Measurements from ENCODE around the gene YES1. TPM values are rescaled to one million over a fixed set of nuclear protein-coding genes. Genes with fewer than 3 reads are reported as not detected.

YES1 gene
- total RNA-seq, 1 experiment from 2014 or later, result not detected

GRCh38 chr18:715626-716025 is 96.4 kb downstream of the YES1 start:
- Histone ChIP-seq H3K4me2 (ENCODE audit: low read depth, low read length, poor library complexity, severe bottlenecking) (no peak overlapping the region), H3K4me1 (ENCODE audit: low read length) (peaks cover 7% of the 10 kb centered on the region), H3K9ac (ENCODE audit: low read length) (no peak overlapping the region), H3K27me3 (ENCODE audit: low read length) (no peaks in the 10 kb centered on the region), H3K9me3 (ENCODE audit: low read length) (no peaks in the 10 kb centered on the region), H4K20me1 (ENCODE audit: insufficient read depth, low read depth, low read length) (no peaks in the 10 kb centered on the region), H3K36me3 (ENCODE audit: insufficient read depth, low read length) (peaks cover 2% of the 10 kb centered on the region; the same call in 1 of the 2 replicates), H3K4me3 (ENCODE audit: low read length) (no peak overlapping the region), H3K79me2 (ENCODE audit: low read length) (peaks cover 15% of the 10 kb centered on the region), H3K27ac (ENCODE audit: low read length) (no peak overlapping the region), H3K9me2 (replicated peaks; ENCODE audit: insufficient read depth, low read length) (no peaks in the 10 kb centered on the region), H2AFZ (ENCODE audit: low read length) (no peak overlapping the region)
- DNase-seq, result no peak

DNA sequence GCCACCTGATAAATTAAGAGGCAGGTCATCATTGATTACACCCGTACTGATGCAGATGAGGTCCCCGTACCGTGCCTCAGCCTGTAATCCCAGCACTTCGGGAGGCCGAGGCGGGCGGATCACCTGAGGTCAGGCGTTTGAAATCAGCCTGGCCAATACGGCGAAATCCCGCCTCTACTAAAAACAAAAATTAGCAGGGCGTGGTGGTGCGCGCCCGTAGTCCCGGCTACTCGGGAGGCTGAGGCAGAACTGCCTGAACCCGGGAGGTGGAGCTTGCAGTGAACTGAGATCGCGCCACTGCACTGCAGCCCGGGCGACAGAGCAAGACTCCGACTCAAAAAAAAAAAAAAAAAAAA is 98.9 kb downstream of the YES1 start:
- H3K36me3 ChIP-seq (ENCODE audit: insufficient read depth, low read length), result peaks cover 14% of the 10 kb centered on the region
- no peak for DNase-seq
- H3K79me2 ChIP-seq (ENCODE audit: low read length), result peaks cover 40% of the 10 kb centered on the region
- no peak overlapping the region for H3K27ac ChIP-seq (ENCODE audit: low read length)
- no peak overlapping the region for H3K9ac ChIP-seq (ENCODE audit: low read length)
- no peak overlapping the region for H3K4me2 ChIP-seq (ENCODE audit: low read depth, low read length, poor library complexity, severe bottlenecking)
- H2AFZ ChIP-seq (ENCODE audit: low read length), result no peak overlapping the region
- H3K9me3 ChIP-seq (ENCODE audit: low read length), result no peaks in the 10 kb centered on the region
- peaks cover 18% of the 10 kb centered on the region for H3K4me1 ChIP-seq (ENCODE audit: low read length)
- H3K27me3 ChIP-seq (ENCODE audit: low read length), result no peaks in the 10 kb centered on the region
- no peaks in the 10 kb centered on the region for H3K9me2 ChIP-seq (replicated peaks; ENCODE audit: insufficient read depth, low read length)
- H4K20me1 ChIP-seq (ENCODE audit: insufficient read depth, low read depth, low read length), result no peaks in the 10 kb centered on the region
- H3K4me3 ChIP-seq (ENCODE audit: low read length), result no peak overlapping the region

DNA sequence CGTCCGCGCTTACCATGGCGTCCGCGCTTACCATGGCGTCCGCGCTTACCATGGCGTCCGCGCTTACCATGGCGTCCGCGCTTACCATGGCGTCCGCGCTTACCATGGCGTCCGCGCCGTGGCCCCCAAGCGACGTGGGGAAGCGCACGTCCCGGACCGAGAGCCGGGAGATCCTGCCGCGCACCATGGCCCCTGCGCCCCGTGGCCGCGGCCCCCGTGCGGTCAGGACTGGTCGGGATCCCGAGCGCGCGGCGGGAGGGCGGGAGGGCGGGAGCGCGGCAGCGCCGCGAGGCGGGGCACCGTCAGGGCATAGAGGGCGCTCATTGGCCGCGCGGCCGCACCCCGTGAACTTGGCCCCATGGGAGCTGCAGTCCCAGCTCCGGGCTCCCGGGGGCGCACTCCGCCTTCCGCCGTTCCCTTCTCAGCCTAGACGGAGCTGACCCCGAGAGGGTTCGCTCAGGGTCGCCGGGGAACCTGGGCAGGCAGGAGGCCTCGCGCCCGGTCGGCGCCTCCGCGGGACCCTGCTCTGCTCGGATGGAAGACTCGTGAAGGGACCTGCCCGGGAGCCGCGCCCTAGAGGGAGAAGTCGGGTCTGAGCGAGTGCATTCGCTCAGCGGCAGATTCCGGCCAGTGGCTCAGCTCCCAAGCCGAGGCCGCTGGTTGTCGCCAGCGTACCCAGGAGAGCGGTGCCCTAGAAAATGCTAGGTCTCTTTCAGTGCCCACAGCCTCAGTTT is 99.5 kb downstream of the YES1 start, which contains the start of gene ENOSF1:
Gene ENOSF1, minus strand, starts transcription at position 230 of the 734 bp plus-strand sequence. Its CDS starts 43 bp downstream, at position 187.
- no peaks in the 10 kb centered on the region for H3K9me3 ChIP-seq (ENCODE audit: low read length)
- peaks cover 14% of the 10 kb centered on the region for H3K36me3 ChIP-seq (ENCODE audit: insufficient read depth, low read length)
- H2AFZ ChIP-seq (ENCODE audit: low read length), result peak within 1 kb of the TSS; percentile 96
- no peaks in the 10 kb centered on the region for H3K27me3 ChIP-seq (ENCODE audit: low read length)
- H3K4me3 ChIP-seq (ENCODE audit: low read length), result peak within 1 kb of the TSS; percentile 87
- peaks cover 42% of the 10 kb centered on the region for H3K79me2 ChIP-seq (ENCODE audit: low read length)
- no peaks in the 10 kb centered on the region for H3K9me2 ChIP-seq (replicated peaks; ENCODE audit: insufficient read depth, low read length)
- H3K4me1 ChIP-seq (ENCODE audit: low read length), result peaks cover 18% of the 10 kb centered on the region
- H3K9ac ChIP-seq (ENCODE audit: low read length), result peak within 1 kb of the TSS; percentile 87
- no peaks in the 10 kb centered on the region for H4K20me1 ChIP-seq (ENCODE audit: insufficient read depth, low read depth, low read length)
- peak within 1 kb of the TSS; percentile 55; the same call in 1 of the 2 replicates for H3K27ac ChIP-seq (ENCODE audit: low read length)
- peak within 1 kb of the TSS; percentile 97 for H3K4me2 ChIP-seq (ENCODE audit: low read depth, low read length, poor library complexity, severe bottlenecking)
- DNase-seq, result peak; percentile 94

DNA sequence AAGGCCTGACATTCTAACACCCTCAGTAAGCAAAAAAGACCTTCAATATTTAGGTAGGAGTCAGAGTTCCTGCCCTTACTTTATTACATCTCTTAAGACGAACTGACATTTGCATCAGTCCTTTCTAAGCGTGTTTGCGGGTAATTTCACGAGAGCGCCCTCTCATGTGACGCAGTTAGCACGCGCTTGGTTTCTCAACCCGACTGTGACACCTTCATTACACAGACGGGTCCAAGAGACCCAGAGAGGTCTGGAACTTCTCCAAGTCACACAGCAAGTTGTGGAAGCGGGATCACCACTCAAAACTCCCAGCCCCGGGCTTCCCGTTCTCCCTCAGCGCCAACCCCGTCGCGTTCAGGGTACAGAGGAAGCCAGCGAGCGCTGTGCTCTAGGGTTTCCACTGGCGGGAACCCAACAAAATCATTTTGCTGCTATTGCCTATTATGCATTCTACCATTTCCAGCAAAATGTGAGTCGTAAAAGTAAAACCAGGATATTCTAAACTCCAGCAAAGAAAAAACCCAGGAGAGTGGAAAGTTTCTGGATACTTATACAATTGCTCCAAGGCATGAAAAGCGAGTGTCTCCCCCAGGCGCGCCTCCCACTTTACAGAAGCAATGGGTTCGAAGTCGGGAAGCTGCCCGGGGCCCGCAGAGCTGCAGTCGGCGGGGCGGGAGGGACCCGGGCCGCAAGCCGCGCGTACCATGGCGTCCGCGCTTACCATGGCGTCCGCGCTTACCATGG is 100.2 kb downstream of the YES1 start:
- Histone ChIP-seq H3K9me3 (ENCODE audit: low read length) (no peaks in the 10 kb centered on the region), H4K20me1 (ENCODE audit: insufficient read depth, low read depth, low read length) (no peaks in the 10 kb centered on the region), H3K79me2 (ENCODE audit: low read length) (peaks cover 45% of the 10 kb centered on the region), H3K27ac (ENCODE audit: low read length) (peak overlapping the region; percentile 55; the same call in 1 of the 2 replicates), H3K9me2 (replicated peaks; ENCODE audit: insufficient read depth, low read length) (no peaks in the 10 kb centered on the region), H3K4me3 (ENCODE audit: low read length) (peak overlapping the region; percentile 87), H3K4me2 (ENCODE audit: low read depth, low read length, poor library complexity, severe bottlenecking) (peak overlapping the region; percentile 97), H3K36me3 (ENCODE audit: insufficient read depth, low read length) (peaks cover 14% of the 10 kb centered on the region), H3K4me1 (ENCODE audit: low read length) (peaks cover 18% of the 10 kb centered on the region), H3K27me3 (ENCODE audit: low read length) (no peaks in the 10 kb centered on the region), H3K9ac (ENCODE audit: low read length) (peak overlapping the region; percentile 87), H2AFZ (ENCODE audit: low read length) (peak overlapping the region; percentile 96)
- DNase-seq, result peak; percentile 93

DNA sequence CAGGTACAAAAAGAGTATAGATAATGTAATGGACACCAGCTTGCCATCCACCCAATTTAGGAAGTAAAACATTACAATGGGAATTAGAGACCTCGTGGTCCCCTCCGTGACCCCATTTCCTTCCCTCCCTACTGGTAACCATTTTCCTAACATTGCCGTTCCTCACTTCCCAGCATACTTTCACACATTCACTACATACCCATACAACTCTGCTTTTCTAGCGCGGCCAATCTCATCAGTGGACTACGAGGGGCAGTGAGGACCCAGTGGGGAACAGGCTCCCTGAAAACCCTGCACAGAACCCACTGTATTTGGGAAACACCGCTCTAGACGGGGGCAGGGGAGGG is 100.8 kb downstream of the YES1 start:
- Histone ChIP-seq H3K4me3 (ENCODE audit: low read length) (peak overlapping the region; percentile 87), H3K4me2 (ENCODE audit: low read depth, low read length, poor library complexity, severe bottlenecking) (peak overlapping the region; percentile 97), H3K36me3 (ENCODE audit: insufficient read depth, low read length) (peaks cover 14% of the 10 kb centered on the region), H3K27me3 (ENCODE audit: low read length) (no peaks in the 10 kb centered on the region), H3K27ac (ENCODE audit: low read length) (peak overlapping the region; percentile 53; the same call in 1 of the 2 replicates), H3K79me2 (ENCODE audit: low read length) (peaks cover 48% of the 10 kb centered on the region), H3K4me1 (ENCODE audit: low read length) (peaks cover 18% of the 10 kb centered on the region), H2AFZ (ENCODE audit: low read length) (peak overlapping the region; percentile 53; the same call in 1 of the 2 replicates), H3K9me3 (ENCODE audit: low read length) (no peaks in the 10 kb centered on the region), H3K9ac (ENCODE audit: low read length) (peak overlapping the region; percentile 87), H3K9me2 (replicated peaks; ENCODE audit: insufficient read depth, low read length) (no peaks in the 10 kb centered on the region), H4K20me1 (ENCODE audit: insufficient read depth, low read depth, low read length) (no peaks in the 10 kb centered on the region)
- DNase-seq, result peak; percentile 56

DNA sequence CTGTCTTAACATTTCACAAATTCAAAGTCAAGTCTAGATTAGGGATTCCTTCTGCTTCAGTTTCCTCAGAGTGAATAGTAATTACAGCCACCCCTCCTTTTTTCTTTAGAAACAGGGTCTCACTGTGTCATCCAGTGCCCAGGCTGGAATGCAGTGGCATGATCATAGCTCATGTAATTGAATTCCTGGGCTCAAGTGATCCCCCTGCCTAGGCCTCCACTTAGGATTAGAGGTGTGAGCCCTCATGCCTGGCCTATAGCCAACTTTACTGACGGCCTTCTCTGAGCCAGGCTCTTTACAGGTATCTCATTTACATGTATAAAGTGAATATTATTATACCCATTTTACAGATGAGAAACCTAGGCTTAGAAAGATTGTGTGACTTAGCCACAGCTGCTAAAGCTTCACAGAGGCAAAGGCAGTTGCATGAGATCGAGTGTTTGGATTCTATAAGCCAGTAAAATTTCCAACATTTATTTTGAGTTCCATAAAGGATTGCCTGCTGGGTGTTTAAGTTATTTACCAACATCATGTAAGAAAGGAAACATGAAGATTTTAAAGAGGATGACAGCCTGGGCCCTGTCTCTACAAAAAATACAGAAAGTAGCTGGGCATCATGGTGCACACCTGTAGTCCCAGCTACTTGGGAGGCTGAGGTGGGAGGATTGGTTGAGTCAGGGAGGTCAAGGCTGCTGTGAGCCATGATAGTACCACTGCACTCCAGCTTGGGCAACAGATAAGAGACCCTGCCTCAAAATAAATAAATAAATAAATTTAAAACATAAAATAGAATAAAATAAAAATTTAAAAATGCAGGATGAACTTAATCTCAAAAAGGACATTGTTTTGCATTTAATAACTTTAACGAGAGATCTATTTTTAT is 101.4 kb downstream of the YES1 start:
- Histone ChIP-seq H3K27ac (ENCODE audit: low read length) (peak overlapping the region; percentile 53; the same call in 1 of the 2 replicates), H2AFZ (ENCODE audit: low read length) (no peak overlapping the region), H3K36me3 (ENCODE audit: insufficient read depth, low read length) (peaks cover 14% of the 10 kb centered on the region), H3K4me3 (ENCODE audit: low read length) (peak overlapping the region; percentile 87), H3K9ac (ENCODE audit: low read length) (peak overlapping the region; percentile 87), H3K9me3 (ENCODE audit: low read length) (no peaks in the 10 kb centered on the region), H3K4me2 (ENCODE audit: low read depth, low read length, poor library complexity, severe bottlenecking) (peak overlapping the region; percentile 97), H3K9me2 (replicated peaks; ENCODE audit: insufficient read depth, low read length) (no peaks in the 10 kb centered on the region), H3K4me1 (ENCODE audit: low read length) (peaks cover 18% of the 10 kb centered on the region), H4K20me1 (ENCODE audit: insufficient read depth, low read depth, low read length) (no peaks in the 10 kb centered on the region), H3K79me2 (ENCODE audit: low read length) (peaks cover 51% of the 10 kb centered on the region), H3K27me3 (ENCODE audit: low read length) (no peaks in the 10 kb centered on the region)
- DNase-seq, result no peak

- H3K4me2 ChIP-seq (ENCODE audit: low read depth, low read length, poor library complexity, severe bottlenecking), result no peak overlapping the region
- H3K27me3 ChIP-seq (ENCODE audit: low read length), result no peaks in the 10 kb centered on the region
Measured at GRCh38 chr18:709771-710170, 102.3 kb downstream of the YES1 start.

More at GRCh38 chr18:709771-710170, 102.3 kb downstream of the YES1 start:
- Histone ChIP-seq H3K4me3 (ENCODE audit: low read length) (no peak overlapping the region), H3K9me3 (ENCODE audit: low read length) (no peaks in the 10 kb centered on the region), H3K36me3 (ENCODE audit: insufficient read depth, low read length) (peaks cover 14% of the 10 kb centered on the region), H3K27ac (ENCODE audit: low read length) (no peak overlapping the region), H3K9ac (ENCODE audit: low read length) (no peak overlapping the region), H2AFZ (ENCODE audit: low read length) (no peak overlapping the region), H4K20me1 (ENCODE audit: insufficient read depth, low read depth, low read length) (no peaks in the 10 kb centered on the region), H3K4me1 (ENCODE audit: low read length) (peaks cover 18% of the 10 kb centered on the region), H3K9me2 (replicated peaks; ENCODE audit: insufficient read depth, low read length) (no peaks in the 10 kb centered on the region), H3K79me2 (ENCODE audit: low read length) (peaks cover 59% of the 10 kb centered on the region)
- no peak for DNase-seq
